ENCODE data around the gene IGSF23.

Gene IGSF23

DNA sequence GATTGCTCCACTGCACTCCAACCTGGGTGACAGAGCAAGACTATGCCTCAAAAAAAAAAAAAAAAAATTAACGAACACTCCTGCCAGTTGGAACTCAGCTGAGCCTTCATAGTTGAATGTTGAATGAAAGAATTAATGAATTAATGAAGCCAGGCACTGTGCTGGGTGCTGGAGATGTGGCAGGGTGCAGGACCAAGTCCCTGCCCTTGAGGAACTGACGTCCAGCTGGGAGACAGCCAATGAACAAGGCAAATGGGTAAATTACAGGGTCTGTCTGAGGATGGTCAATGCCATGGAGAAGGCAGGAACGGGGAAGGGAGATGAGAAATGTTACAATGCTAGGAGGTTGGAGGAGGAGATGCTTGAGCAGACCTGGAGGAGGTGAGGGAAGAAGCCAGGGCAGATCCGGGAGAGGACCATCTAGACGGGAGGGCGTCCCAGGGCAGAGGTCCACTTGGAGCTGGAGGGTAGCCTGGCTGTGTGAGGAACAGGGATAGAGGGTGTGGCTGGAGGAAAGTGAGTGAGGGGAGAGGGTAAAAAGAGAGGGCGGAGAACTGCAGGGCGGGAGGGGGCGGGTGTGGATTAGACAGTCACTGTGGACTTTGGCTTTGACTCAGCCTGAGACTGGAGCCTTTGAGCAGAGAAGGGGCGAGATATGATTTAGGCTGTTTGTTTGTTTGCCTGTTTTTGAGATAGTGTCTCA lies 16.8 kb upstream of the IGSF23 start:
- no peak for DNase-seq (ENCODE audit: extremely low read depth, low read depth)
- no peak overlapping the region for H3K4me3 ChIP-seq (replicated peaks; ENCODE audit: low read depth, low read length)
- TF ChIP-seq, protein P1, sequence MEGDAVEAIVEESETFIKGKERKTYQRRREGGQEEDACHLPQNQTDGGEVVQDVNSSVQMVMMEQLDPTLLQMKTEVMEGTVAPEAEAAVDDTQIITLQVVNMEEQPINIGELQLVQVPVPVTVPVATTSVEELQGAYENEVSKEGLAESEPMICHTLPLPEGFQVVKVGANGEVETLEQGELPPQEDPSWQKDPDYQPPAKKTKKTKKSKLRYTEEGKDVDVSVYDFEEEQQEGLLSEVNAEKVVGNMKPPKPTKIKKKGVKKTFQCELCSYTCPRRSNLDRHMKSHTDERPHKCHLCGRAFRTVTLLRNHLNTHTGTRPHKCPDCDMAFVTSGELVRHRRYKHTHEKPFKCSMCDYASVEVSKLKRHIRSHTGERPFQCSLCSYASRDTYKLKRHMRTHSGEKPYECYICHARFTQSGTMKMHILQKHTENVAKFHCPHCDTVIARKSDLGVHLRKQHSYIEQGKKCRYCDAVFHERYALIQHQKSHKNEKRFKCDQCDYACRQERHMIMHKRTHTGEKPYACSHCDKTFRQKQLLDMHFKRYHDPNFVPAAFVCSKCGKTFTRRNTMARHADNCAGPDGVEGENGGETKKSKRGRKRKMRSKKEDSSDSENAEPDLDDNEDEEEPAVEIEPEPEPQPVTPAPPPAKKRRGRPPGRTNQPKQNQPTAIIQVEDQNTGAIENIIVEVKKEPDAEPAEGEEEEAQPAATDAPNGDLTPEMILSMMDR (IDR thresholded peaks at IDR 0.05; ENCODE audit: low read depth, low read length, missing control alignments), result no peak

- TF ChIP-seq, protein P1 (IDR thresholded peaks at IDR 0.05; ENCODE audit: low read depth, low read length, missing control alignments), result no peak
- H3K4me3 ChIP-seq (replicated peaks; ENCODE audit: low read depth, low read length), result no peak overlapping the region
- no peak for DNase-seq (ENCODE audit: extremely low read depth, low read depth)
Observed at GRCh38 chr19:44597131-44597491, 16.3 kb upstream of the IGSF23 start.

DNA sequence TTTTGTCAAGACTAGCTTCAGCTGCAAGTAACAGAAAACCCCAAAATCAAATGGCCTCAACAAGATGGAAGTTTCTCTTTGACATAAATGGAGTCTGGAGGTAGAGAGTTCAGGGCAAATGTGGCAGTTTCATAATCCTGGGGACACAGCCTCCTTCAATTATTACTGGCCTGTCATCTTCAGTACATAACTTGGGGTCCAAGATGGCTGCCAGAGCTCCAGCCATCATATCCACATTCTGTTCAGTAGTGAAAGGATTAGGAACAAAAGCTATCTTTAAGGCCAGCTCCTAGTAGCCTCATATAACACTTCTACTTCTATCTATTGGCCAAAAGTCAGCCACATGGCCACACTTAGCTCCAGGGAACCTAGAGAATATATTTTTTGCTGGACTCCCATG lies 15.0 kb upstream of the IGSF23 start:
- no peak overlapping the region for H3K4me3 ChIP-seq (replicated peaks; ENCODE audit: low read depth, low read length)
- DNase-seq (ENCODE audit: extremely low read depth, low read depth), result no peak
- TF ChIP-seq, protein P1 (IDR thresholded peaks at IDR 0.05; ENCODE audit: low read depth, low read length, missing control alignments), result no peak

- TF ChIP-seq, protein P1 (IDR thresholded peaks at IDR 0.05; ENCODE audit: low read depth, low read length, missing control alignments), result no peak
- no peak overlapping the region for H3K4me3 ChIP-seq (replicated peaks; ENCODE audit: low read depth, low read length)
- DNase-seq (ENCODE audit: extremely low read depth, low read depth), result no peak
Observed at GRCh38 chr19:44598880-44599279, 14.5 kb upstream of the IGSF23 start.

GRCh38 chr19:44600466-44600865 lies 12.9 kb upstream of the IGSF23 start:
- H3K4me3 ChIP-seq (replicated peaks; ENCODE audit: low read depth, low read length), result no peak overlapping the region
- DNase-seq (ENCODE audit: extremely low read depth, low read depth), result no peak
- TF ChIP-seq, protein P1 (IDR thresholded peaks at IDR 0.05; ENCODE audit: low read depth, low read length, missing control alignments), result no peak

DNA sequence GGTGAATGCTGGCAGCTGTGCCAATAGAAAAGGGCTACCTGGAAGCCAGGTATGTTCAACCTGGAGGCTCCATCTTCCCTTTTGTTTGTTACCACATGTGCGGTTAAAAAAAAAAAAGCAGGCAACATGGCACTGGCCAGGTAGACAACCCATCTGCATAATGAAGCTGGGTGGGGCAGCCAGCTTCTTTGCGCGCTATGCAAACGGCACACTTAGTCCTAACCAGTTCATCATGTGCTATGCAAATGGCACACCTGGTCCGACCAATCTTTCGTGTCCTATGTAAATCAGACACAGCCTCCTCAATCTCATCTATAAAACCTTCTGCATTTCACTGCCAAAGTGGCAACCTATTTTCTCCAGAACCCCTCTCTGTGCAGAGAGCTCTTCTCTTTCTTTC lies 11.3 kb upstream of the IGSF23 start:
- H3K4me3 ChIP-seq (replicated peaks; ENCODE audit: low read depth, low read length), result no peak overlapping the region
- TF ChIP-seq, protein P1 (IDR thresholded peaks at IDR 0.05; ENCODE audit: low read depth, low read length, missing control alignments), result no peak
- DNase-seq (ENCODE audit: extremely low read depth, low read depth), result no peak

All from HFF-Myc (cell line).